ENCODE measurements around the gene MRPL9. TPM values are rescaled to one million over a fixed set of nuclear protein-coding genes. Genes with fewer than 3 reads are reported as not detected.
"Not testable (repeated sequence)": the region's sequence is repeated elsewhere in the genome, so short reads cannot be mapped to it uniquely, and the experiment has no call there.

Gene MRPL9
- total RNA-seq, 1 donor from 2014 or later, result 59.9 TPM

- TF ChIP-seq CTCF (IDR thresholded peaks at IDR 0.05), result no peak
- Histone ChIP-seq H3K4me1 (no peaks in the 10 kb centered on the region), H3K36me3 (no peaks in the 10 kb centered on the region), H3K27me3 (ENCODE audit: low read depth) (no peaks in the 10 kb centered on the region), H3K4me3 (no peak overlapping the region), H3K27ac (no peak overlapping the region), H3K9me3 (peaks cover 9% of the 10 kb centered on the region)
- intact Hi-C loops (cut with DNase I), result no loop called here
- ATAC-seq (no peak), DNase-seq (no peak)
Measured at GRCh38 chr1:151737479-151737878, 25.8 kb downstream of the MRPL9 start.

- peaks cover 9% of the 10 kb centered on the region for H3K9me3 ChIP-seq
- no peak overlapping the region for H3K4me3 ChIP-seq
- H3K36me3 ChIP-seq, result no peaks in the 10 kb centered on the region
- TF ChIP-seq CTCF (IDR thresholded peaks at IDR 0.05), result no peak
- no peaks in the 10 kb centered on the region for H3K4me1 ChIP-seq
- ATAC-seq (no peak), DNase-seq (no peak)
- intact Hi-C loops (cut with DNase I), result no loop called here
- no peaks in the 10 kb centered on the region for H3K27me3 ChIP-seq (ENCODE audit: low read depth)
- no peak overlapping the region for H3K27ac ChIP-seq
Measured at GRCh38 chr1:151737026-151737425, 26.3 kb downstream of the MRPL9 start.

- H3K27ac ChIP-seq; H3K4me3 ChIP-seq; ATAC-seq; H3K9me3 ChIP-seq; DNase-seq; H3K4me1 ChIP-seq; H3K36me3 ChIP-seq; intact Hi-C loops (cut with DNase I); H3K27me3 ChIP-seq (ENCODE audit: low read depth): not testable (repeated sequence)
Measured at GRCh38 chr1:151733995-151734394, 29.3 kb downstream of the MRPL9 start.

- Histone ChIP-seq H3K4me3 (no peak overlapping the region), H3K4me1 (no peaks in the 10 kb centered on the region), H3K9me3 (peaks cover 9% of the 10 kb centered on the region), H3K27ac (no peak overlapping the region), H3K27me3 (ENCODE audit: low read depth) (no peaks in the 10 kb centered on the region), H3K36me3 (no peaks in the 10 kb centered on the region)
- ATAC-seq, result no peak
- intact Hi-C loops (cut with DNase I), result no loop called here
- TF ChIP-seq CTCF (IDR thresholded peaks at IDR 0.05), result no peak
- DNase-seq, result no peak
Measured at GRCh38 chr1:151733126-151733525, 30.2 kb downstream of the MRPL9 start.

- DNase-seq (no peak), ATAC-seq (peak; percentile 16 to 62)
- peaks cover 12% of the 10 kb centered on the region for H3K27me3 ChIP-seq (ENCODE audit: low read depth)
- H3K27ac ChIP-seq, result no peak overlapping the region
- no peaks in the 10 kb centered on the region for H3K9me3 ChIP-seq
- no peak for TF ChIP-seq CTCF (IDR thresholded peaks at IDR 0.05)
- no peak overlapping the region for H3K4me3 ChIP-seq
- H3K4me1 ChIP-seq, result no peaks in the 10 kb centered on the region
- H3K36me3 ChIP-seq, result no peaks in the 10 kb centered on the region
- intact Hi-C loops (cut with DNase I), result no loop called here
Measured at GRCh38 chr1:151729966-151730291, 33.4 kb downstream of the MRPL9 start.

GRCh38 chr1:151729157-151729965, 33.9 kb downstream of the MRPL9 start:
- no peak overlapping the region for H3K27ac ChIP-seq
- peaks cover 12% of the 10 kb centered on the region for H3K27me3 ChIP-seq (ENCODE audit: low read depth)
- intact Hi-C loops (cut with DNase I), result no loop called here
- DNase-seq, result no peak
- ATAC-seq, result peak; percentile 63 to 65
- H3K36me3 ChIP-seq, result no peaks in the 10 kb centered on the region
- H3K9me3 ChIP-seq, result no peaks in the 10 kb centered on the region
- H3K4me3 ChIP-seq, result no peak overlapping the region
- H3K4me1 ChIP-seq, result no peaks in the 10 kb centered on the region
- no peak for TF ChIP-seq CTCF (IDR thresholded peaks at IDR 0.05)
